ENCODE results near the gene SLC6A19.

Gene SLC6A19

DNA sequence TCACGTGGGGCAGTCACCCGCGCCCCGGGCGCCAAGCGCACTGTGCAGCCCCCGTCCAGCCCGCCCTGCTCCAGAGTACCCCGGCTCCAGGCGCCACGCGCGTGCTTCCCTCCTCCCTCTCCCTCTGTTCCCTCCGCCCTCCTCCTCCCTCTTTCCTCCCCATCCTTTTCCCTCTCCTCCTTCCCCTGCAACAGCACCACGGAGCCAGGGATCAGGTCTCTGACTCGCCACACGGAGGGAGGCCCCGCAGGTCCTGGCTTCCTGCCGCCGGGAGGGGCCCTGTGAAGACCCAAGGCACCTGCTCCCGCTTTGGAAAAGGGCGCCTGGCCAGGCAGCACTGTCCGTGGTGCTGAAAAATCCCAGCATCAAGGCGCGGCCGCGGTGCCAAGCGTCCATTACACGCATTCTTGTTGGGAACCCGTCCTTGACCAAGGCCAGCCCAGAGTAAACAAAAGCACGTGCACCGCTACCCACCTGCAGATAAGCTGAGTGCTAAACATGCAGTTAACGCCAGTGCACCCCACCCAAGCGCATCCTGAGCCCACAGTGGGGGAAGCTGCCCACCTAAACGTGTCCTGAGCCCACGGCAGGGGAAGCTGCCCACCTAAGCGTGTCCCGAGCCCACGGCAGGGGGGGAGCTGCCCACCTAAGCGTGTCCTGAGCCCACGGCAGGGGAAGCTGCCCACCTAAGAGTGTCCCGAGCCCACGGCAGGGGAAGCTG, 45.5 kb downstream of the SLC6A19 start (continued):
- no peak for TF ChIP-seq ZNF555 (tag by site-specific recombination; conservative IDR thresholded peaks at IDR 0.05)
- peak; percentile 69 for TF ChIP-seq ZNF398 (tag by site-specific recombination; IDR thresholded peaks at IDR 0.05)
- no peak for TF ChIP-seq REPIN1 (tag by site-specific recombination; IDR thresholded peaks at IDR 0.05; ENCODE audit: low read depth)
- TF ChIP-seq ZNF266 (tag by site-specific recombination; IDR thresholded peaks at IDR 0.05; ENCODE audit: low read depth), result no peak
- peak; percentile 67; the same call in 1 of the 2 replicates for TF ChIP-seq GLIS2 (tag by site-specific recombination; IDR thresholded peaks at IDR 0.05)
- no peak for TF ChIP-seq ZNF423 (tag by site-specific recombination; IDR thresholded peaks at IDR 0.05)
- peak; percentile 39 for TF ChIP-seq ZFHX2 (tag by site-specific recombination; conservative IDR thresholded peaks at IDR 0.05)
- TF ChIP-seq PRDM1 (tag by site-specific recombination; IDR thresholded peaks at IDR 0.05), result no peak
- 0 out of 2 replicates have a peak, but pooled peaks have one; percentile 22 for TF ChIP-seq KLF1 (tag by site-specific recombination; IDR thresholded peaks at IDR 0.05)
- TF ChIP-seq SALL2 (tag by site-specific recombination; IDR thresholded peaks at IDR 0.05; ENCODE audit: borderline replicate concordance), result no peak
- TF ChIP-seq, protein P1, sequence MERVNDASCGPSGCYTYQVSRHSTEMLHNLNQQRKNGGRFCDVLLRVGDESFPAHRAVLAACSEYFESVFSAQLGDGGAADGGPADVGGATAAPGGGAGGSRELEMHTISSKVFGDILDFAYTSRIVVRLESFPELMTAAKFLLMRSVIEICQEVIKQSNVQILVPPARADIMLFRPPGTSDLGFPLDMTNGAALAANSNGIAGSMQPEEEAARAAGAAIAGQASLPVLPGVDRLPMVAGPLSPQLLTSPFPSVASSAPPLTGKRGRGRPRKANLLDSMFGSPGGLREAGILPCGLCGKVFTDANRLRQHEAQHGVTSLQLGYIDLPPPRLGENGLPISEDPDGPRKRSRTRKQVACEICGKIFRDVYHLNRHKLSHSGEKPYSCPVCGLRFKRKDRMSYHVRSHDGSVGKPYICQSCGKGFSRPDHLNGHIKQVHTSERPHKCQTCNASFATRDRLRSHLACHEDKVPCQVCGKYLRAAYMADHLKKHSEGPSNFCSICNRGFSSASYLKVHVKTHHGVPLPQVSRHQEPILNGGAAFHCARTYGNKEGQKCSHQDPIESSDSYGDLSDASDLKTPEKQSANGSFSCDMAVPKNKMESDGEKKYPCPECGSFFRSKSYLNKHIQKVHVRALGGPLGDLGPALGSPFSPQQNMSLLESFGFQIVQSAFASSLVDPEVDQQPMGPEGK (tag by site-specific recombination; IDR thresholded peaks at IDR 0.05), result peak; percentile 49
- TF ChIP-seq TCF7L2 (IDR thresholded peaks at IDR 0.05; ENCODE audit: borderline replicate concordance, low read depth, low read length), result no peak
- no peak for TF ChIP-seq ZNF549 (tag by site-specific recombination; IDR thresholded peaks at IDR 0.05)
- TF ChIP-seq ZBTB48 (tag by site-specific recombination; IDR thresholded peaks at IDR 0.05), result peak; percentile 82
- TF ChIP-seq ZXDB (tag by site-specific recombination; IDR thresholded peaks at IDR 0.05), result no peak
- TF ChIP-seq KLF17 (tag by site-specific recombination; IDR thresholded peaks at IDR 0.05), result peak; percentile 97
- peak; percentile 59 for TF ChIP-seq ZIC2 (tag by site-specific recombination; IDR thresholded peaks at IDR 0.05)
- 0 out of 2 replicates have a peak, but pooled peaks have one; percentile 21 for TF ChIP-seq ZBTB7A (tag by site-specific recombination; IDR thresholded peaks at IDR 0.05; ENCODE audit: low read depth)
- TF ChIP-seq MZF1 (tag by site-specific recombination; IDR thresholded peaks at IDR 0.05; ENCODE audit: borderline replicate concordance), result no peak
- TF ChIP-seq ZBTB6 (tag by site-specific recombination; IDR thresholded peaks at IDR 0.05), result no peak
- TF ChIP-seq ZNF140 (tag by site-specific recombination; IDR thresholded peaks at IDR 0.05), result no peak
- 0 out of 2 replicates have a peak, but pooled peaks have one; percentile 35 for TF ChIP-seq ZNF324 (tag by site-specific recombination; IDR thresholded peaks at IDR 0.05)
- TF ChIP-seq HIC1 (tag by site-specific recombination; IDR thresholded peaks at IDR 0.05), result no peak
- TF ChIP-seq ZNF274 (IDR thresholded peaks at IDR 0.05; ENCODE audit: low read length), result no peak
- no peak for TF ChIP-seq ZNF274 (tag by site-specific recombination; IDR thresholded peaks at IDR 0.05; ENCODE audit: borderline replicate concordance)
- TF ChIP-seq ZFP69B (tag by site-specific recombination; IDR thresholded peaks at IDR 0.05), result no peak
- TF ChIP-seq, protein P2, sequence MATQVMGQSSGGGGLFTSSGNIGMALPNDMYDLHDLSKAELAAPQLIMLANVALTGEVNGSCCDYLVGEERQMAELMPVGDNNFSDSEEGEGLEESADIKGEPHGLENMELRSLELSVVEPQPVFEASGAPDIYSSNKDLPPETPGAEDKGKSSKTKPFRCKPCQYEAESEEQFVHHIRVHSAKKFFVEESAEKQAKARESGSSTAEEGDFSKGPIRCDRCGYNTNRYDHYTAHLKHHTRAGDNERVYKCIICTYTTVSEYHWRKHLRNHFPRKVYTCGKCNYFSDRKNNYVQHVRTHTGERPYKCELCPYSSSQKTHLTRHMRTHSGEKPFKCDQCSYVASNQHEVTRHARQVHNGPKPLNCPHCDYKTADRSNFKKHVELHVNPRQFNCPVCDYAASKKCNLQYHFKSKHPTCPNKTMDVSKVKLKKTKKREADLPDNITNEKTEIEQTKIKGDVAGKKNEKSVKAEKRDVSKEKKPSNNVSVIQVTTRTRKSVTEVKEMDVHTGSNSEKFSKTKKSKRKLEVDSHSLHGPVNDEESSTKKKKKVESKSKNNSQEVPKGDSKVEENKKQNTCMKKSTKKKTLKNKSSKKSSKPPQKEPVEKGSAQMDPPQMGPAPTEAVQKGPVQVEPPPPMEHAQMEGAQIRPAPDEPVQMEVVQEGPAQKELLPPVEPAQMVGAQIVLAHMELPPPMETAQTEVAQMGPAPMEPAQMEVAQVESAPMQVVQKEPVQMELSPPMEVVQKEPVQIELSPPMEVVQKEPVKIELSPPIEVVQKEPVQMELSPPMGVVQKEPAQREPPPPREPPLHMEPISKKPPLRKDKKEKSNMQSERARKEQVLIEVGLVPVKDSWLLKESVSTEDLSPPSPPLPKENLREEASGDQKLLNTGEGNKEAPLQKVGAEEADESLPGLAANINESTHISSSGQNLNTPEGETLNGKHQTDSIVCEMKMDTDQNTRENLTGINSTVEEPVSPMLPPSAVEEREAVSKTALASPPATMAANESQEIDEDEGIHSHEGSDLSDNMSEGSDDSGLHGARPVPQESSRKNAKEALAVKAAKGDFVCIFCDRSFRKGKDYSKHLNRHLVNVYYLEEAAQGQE (tag by site-specific recombination; IDR thresholded peaks at IDR 0.05), result peak; percentile 99
